K562 (cell line): Measurements from ENCODE around the gene ATAD5. TPM values are rescaled to one million over a fixed set of nuclear protein-coding genes. Genes with fewer than 3 reads are reported as not detected.
A peak's percentile ranks its signal among the peaks of the same experiment; 100 is the strongest.

ENCODE experiments used
- CBFB ChIP-seq: sonication (generic); formaldehyde crosslinking; IDR thresholded peaks from 2 replicates; pipeline ENCODE4 v1.4.0; 2020; ENCODE audit warnings: mild to moderate bottlenecking, missing genetic modification reagents
- CHD7 ChIP-seq: fragments of 200-600 bp; sonication (generic); IDR thresholded peaks from one replicate; pipeline ENCODE4 v1.6.1; 2012; ENCODE audit warnings: mild to moderate bottlenecking, low read depth, low read length, inconsistent platforms
- ELF1 ChIP-seq: fragments of 200-800 bp; sonication (Bioruptor generic); IDR thresholded peaks from 2 replicates; pipeline ENCODE4 v1.6.1; 2016; ENCODE audit warnings: missing genetic modification characterization, missing compliant biosample characterization
- EP400 ChIP-seq: fragments of 450-650 bp; IDR thresholded peaks from 2 replicates; pipeline ENCODE4 v1.6.1; 2017; ENCODE audit warnings: antibody characterized with exemption, mild to moderate bottlenecking, moderate library complexity
- NONO ChIP-seq, 2 experiments: fragments of 200-400 bp in 1 of 2; fragments of 450-650 bp in 1 of 2; formaldehyde crosslinking in 1 of 2; IDR thresholded peaks; 2 replicates each; pipeline ENCODE4 v1.6.1; 2017; ENCODE audit warnings: low read depth in 2 of 2, mild to moderate bottlenecking in 2 of 2, moderate library complexity in 2 of 2, low read length in 1 of 2
- NR4A1 ChIP-seq, 2 experiments: fragments of 250-450 bp in 1 of 2; fragments of 450-650 bp in 1 of 2; sonication (Bioruptor Pico) in 1 of 2; IDR thresholded peaks; 2 replicates each; pipeline versions ENCODE4 v1.4.0 to v1.6.1; 2016 to 2020; ENCODE audit warnings: mild to moderate bottlenecking in 2 of 2, missing compliant biosample characterization in 1 of 2, missing genetic modification characterization in 1 of 2, moderate library complexity in 1 of 2
- PHF21A ChIP-seq: fragments of 450-650 bp; IDR thresholded peaks from 2 replicates; pipeline ENCODE4 v1.6.1; 2017; ENCODE audit warnings: low read depth, borderline replicate concordance
- PML ChIP-seq: IDR thresholded peaks from 2 replicates; pipeline ENCODE4 v1.6.1; 2012; ENCODE audit warnings: low read length, inconsistent platforms
- POLR2H ChIP-seq: IDR thresholded peaks from 2 replicates; pipeline ENCODE4 v1.6.1; 2016; ENCODE audit warnings: missing genetic modification characterization, low read depth, mild to moderate bottlenecking, control low read depth, missing compliant biosample characterization, moderate library complexity
- RUNX1 ChIP-seq: sonication (generic); IDR thresholded peaks from 2 replicates; pipeline ENCODE4 v1.6.1; 2016; ENCODE audit warnings: antibody characterized with exemption, low read depth
- SMARCB1 ChIP-seq: IDR thresholded peaks from 2 replicates; pipeline ENCODE4 v1.6.1; 2011; ENCODE audit warnings: improper control_type of control experiment, low read depth; ENCODE audit not compliant: insufficient read length
- ZNF778 ChIP-seq: fragments of 450-650 bp; formaldehyde crosslinking; IDR thresholded peaks from 2 replicates; pipeline ENCODE4 v1.4.0; 2020; ENCODE audit warnings: mild to moderate bottlenecking, moderate library complexity
- polyA plus RNA-seq, 8 experiments: library from polyadenylated mRNA; depleted of rRNA in 4 of 8; stranded (reverse) in 5 of 8; unstranded in 3 of 8; fragments of >200 nt; fragmentation: Nextera tagmentation in 2 of 8; fragmentation: Illumina TruSeq in 1 of 8; extraction: Ambion mirVana in 2 of 8; extraction: Trizol in 1 of 8; gene quantifications; 2 replicates each; pipeline versions ENCODE4 v1.2.1 to v1.2.3, GENCODE V29; 2011 to 2014; ENCODE audit warnings: inconsistent platforms in 1 of 8, missing spikeins in 1 of 8
- total RNA-seq, 7 experiments: library from RNA; depleted of rRNA in 6 of 7; stranded (reverse); fragments of >200 nt in 6 of 7; fragmentation: Illumina TruSeq in 2 of 7; extraction: Trizol in 2 of 7; gene quantifications; 2 replicates each; pipeline versions ENCODE4 v1.2.1 to v1.2.3, GENCODE V29; 2011 to 2021; ENCODE audit warnings: low replicate concordance in 1 of 7
- TF ChIP-seq, protein P1 (sequence below): fragments of 450-650 bp; IDR thresholded peaks from 2 replicates; pipeline ENCODE4 v1.6.1; 2016; ENCODE audit warnings: mild to moderate bottlenecking

Gene ATAD5
- total and polyA plus RNA-seq, 9 of the 15 experiments (the other 6 are each of a cell fraction or from before 2014, with no cell fraction given): 4.6 to 25.6 (median 19.5) TPM

DNA sequence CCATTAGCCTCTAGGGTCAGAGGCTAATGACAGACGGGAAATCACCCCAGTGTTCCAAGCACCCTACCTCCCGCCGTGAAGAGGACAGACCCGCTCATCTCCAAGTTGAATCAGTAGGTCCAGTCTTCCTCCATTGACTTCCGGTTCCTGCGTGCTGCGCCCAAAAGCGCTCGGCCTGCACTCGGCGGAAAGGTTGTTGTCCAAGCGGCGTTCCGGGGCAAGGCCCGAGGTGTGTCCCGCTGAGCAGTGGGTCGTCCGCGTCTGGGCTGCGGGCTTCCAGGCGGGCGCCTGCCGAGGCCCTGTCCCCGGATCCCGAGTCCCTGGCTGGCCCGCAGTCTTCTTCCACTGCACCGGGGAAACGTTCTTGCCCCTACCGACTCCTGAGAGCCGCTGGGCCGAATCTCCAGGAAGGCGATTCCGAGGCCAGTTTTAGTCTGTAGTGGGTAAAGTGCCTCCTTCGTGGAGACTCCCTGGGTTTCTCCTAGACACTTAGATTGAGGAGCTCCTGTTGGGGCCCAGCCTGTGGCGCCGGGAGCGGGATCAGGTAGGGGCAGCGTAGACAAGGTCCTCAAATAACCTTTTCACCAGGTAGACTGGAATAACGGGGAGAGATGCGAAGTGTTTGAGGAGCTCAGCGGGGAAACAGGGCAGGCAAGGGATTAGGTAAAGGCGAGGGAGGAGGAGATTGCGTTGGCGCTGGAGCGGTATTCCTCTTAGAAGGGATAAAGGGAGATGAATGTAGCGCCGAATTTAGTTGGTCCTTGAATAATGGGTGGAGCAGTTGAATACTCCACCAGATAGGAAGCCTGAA is 74.5 kb downstream of the ATAD5 start, which contains the start of gene TEFM (continued):
- TF ChIP-seq CHD7 (no peak), RUNX1 (peak; percentile 77; the same call in 1 of the 2 replicates), ZNF778 (no peak), POLR2H (tag) (peak; percentile 77), ELF1 (tag) (peak; percentile 69), PHF21A (peak; percentile 48; the same call in 1 of the 2 replicates), SMARCB1 (no peak), NR4A1 (CRISPR knock-in tag; IDR thresholded peaks at IDR 0.05) (no peak), NR4A1 (tag; IDR thresholded peaks at IDR 0.05) (no peak), CBFB (CRISPR knock-in tag) (0 out of 2 replicates have a peak, but pooled peaks have one; percentile 25), PML (peak; percentile 79), EP400 (peak; percentile 71), NONO (IDR thresholded peaks at IDR 0.05; ENCODE audit: low read depth in 2 of 2, low read length in 1 of 2) (peak; percentile 42 to 70; a peak in 3 of 4 replicates)
- TF ChIP-seq, protein P1, sequence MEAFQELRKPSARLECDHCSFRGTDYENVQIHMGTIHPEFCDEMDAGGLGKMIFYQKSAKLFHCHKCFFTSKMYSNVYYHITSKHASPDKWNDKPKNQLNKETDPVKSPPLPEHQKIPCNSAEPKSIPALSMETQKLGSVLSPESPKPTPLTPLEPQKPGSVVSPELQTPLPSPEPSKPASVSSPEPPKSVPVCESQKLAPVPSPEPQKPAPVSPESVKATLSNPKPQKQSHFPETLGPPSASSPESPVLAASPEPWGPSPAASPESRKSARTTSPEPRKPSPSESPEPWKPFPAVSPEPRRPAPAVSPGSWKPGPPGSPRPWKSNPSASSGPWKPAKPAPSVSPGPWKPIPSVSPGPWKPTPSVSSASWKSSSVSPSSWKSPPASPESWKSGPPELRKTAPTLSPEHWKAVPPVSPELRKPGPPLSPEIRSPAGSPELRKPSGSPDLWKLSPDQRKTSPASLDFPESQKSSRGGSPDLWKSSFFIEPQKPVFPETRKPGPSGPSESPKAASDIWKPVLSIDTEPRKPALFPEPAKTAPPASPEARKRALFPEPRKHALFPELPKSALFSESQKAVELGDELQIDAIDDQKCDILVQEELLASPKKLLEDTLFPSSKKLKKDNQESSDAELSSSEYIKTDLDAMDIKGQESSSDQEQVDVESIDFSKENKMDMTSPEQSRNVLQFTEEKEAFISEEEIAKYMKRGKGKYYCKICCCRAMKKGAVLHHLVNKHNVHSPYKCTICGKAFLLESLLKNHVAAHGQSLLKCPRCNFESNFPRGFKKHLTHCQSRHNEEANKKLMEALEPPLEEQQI: peak; percentile 17; the same call in 1 of the 2 replicates
